SKM-1 treated with dmso at 0.1 percent for 144 hours (cell line): ENCODE measurements around the gene APOO.

Experiments
- DNase-seq: peaks from one replicate; lab custom pipeline; 2025; ENCODE audit not compliant: unreplicated experiment; lab: John Stamatoyannopoulos, UW

APOO gene

GRCh38 chrX:23907498-23908218, at the start of gene APOO, which contains the start of gene CXorf58:
APOO (minus strand) TSS chrX:23907938; CDS start chrX:23907702, 236 bp downstream.
CXorf58 (plus strand) TSS chrX:23908006; CDS start chrX:23910303, 2,297 bp downstream.
- DNase-seq, result peak; percentile 81

DNA sequence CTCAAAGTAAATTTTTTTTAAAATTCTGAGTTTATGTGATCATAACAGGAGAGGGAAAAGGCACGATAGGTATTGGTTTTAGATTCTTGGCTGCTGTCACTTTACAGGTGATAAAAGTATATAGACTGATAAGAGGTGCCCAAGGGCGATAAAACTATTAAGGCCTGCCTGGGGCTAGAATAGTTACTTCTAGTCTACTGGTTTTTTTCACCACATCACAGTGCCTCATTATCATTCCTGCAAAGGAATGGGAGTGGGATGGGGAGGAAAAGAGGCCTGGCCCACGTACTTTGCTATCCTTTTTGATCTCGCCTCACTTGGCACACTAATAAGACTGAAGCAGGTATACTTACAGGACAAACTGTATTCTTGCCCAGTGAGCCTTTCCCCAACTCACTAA, 46.7 kb upstream of the APOO start:
- no peak for DNase-seq

GRCh38 chrX:23953908-23954269, 46.2 kb upstream of the APOO start:
- DNase-seq, result no peak

GRCh38 chrX:23952984-23953907, 45.5 kb upstream of the APOO start:
- peak; percentile 54 for DNase-seq

DNA sequence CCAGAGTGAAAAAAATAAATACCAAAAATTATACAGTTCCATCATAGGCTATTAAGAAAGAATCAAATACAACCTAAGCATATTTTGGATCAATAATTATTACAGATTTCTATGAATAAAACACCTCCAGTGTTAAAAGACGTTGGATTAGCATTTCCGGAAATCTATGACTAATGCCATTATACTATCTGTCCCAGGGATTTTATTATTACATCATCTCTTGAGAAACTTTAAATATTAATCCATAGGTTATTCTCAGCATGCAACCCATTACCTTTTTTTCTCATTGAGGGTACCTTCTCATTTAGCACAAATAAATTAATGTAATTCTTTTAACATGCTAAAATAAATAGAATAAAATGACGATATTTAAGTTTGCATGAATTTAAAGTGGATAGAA, 44.7 kb upstream of the APOO start:
- DNase-seq, result no peak

GRCh38 chrX:23945206-23945605, 37.5 kb upstream of the APOO start:
- DNase-seq, result no peak

- no peak for DNase-seq
Measured at GRCh38 chrX:23944234-23944633, 36.5 kb upstream of the APOO start.

DNA sequence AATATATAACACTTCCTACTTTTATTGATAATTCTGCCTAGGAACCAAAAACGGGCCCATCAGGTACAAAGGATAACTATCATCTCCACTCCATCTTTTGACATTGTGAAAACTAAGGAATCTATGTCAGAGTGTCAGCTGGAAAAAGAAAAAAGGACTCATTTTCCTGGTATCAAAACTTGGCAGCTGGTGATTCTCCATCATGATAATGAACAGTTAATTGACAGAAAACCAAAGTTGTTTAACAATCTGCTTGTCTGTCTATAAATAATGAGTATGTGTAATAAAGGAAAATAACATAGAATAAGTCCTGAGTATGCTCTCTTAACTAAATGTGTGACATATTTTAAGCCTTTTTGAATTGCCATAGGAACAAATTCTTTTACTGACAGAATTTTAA, 31.5 kb upstream of the APOO start:
- no peak for DNase-seq

GRCh38 chrX:23938690-23939089, 31.0 kb upstream of the APOO start:
- no peak for DNase-seq

DNA sequence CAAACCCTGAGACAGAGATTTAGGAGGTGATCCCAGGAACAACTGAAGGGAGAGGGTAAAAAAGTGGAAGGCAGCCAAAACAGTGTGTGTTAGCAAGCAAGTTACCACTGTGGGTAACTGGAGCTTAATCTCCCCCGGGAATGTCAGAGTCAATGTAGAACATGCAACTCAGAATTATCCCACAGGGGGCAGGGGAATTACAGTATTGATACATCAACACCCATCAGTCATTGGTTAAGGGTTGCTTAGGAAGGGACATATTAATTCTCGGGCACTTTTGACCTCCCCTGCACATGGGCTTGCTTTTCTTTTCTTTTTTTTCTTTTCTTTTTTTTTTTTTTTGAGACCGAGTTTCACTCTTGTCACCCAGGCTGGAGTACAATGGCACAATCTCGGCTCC, 29.4 kb upstream of the APOO start:
- DNase-seq, result no peak

GRCh38 chrX:23936180-23936579, 28.4 kb upstream of the APOO start:
- DNase-seq, result no peak

GRCh38 chrX:23935106-23935505, 27.4 kb upstream of the APOO start:
- DNase-seq, result no peak

GRCh38 chrX:23932046-23932445, 24.3 kb upstream of the APOO start:
- no peak for DNase-seq

DNA sequence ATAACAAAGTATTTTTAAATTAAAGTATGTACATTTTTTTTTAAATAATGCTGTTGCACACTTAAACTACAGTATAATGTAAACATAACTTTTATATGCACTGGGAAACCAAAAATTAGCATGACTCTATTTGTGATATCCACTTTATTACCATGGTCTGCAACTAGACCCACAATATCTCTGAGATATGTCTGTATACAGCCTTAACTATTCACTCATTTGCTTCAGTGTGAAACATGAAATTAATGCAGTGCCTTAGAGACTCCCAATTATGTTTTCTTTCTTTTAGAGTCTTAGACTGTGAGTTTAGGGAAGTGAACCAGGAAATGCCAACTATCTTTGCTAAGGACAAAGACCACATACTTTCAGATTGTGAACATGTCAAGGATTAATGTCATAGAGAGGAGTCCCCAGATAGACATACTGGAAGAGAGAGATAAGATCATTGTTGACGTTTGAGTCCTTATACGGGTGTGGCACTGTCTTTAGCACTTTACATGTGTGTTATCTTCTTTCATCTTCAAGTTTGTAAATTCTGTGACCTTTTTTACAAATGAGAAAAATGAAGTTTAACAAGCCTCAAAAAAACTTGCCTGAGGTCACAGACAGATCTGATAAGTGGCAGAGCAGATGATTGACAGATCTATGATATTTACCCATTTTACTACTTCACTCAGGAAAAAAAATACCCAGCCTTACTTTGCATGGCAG, 23.3 kb upstream of the APOO start:
- DNase-seq, result no peak

DNA sequence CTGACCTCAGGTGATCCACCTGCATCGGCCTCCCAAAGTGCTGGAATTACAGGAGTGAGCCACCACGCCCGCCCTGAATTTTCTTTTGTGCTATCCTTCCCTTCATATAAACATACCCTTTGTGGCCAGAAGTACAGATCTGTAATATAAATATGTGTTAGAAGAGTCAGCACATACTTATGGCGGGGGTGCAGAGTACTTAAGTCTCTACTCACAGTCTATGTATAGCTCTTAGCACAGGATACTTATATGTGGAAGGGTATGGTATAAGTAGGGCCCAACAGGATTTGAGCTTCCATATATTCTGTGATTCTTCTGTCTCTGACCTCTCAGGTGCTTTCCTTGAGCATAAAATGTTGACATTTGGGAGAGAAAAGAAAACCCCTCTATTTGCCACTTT, 18.3 kb upstream of the APOO start:
- no peak for DNase-seq

DNA sequence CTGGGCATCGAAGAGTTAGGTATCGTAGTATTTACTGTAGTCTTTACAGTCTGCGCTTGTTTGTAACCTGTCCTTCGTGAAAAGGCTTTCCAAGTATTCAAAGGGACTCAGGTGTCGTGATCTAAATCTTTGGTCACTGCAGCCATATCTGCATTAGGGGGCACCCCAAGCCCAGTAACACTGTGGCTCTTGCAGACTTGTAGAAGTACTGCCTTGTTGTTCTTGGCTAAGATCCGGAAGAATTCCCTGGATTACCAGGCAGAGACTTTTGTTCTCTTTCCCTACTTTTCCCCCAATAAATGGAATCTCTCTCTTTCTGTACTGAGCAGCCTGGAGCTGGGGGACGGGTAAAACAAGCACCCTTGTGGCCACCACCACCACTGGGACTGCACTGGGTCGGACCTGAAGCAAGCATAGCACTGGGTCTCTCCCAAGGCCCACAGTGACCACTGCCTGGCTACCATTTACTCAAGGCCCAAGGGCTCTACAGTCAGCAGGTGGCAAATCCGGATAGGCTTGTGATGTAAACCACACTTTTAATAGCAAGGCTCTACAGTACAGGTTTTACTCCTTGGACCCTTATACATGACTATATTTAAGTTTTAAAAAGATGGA, 12.1 kb upstream of the APOO start:
- no peak for DNase-seq

GRCh38 chrX:23919148-23919547, 11.4 kb upstream of the APOO start:
- DNase-seq, result no peak

DNA sequence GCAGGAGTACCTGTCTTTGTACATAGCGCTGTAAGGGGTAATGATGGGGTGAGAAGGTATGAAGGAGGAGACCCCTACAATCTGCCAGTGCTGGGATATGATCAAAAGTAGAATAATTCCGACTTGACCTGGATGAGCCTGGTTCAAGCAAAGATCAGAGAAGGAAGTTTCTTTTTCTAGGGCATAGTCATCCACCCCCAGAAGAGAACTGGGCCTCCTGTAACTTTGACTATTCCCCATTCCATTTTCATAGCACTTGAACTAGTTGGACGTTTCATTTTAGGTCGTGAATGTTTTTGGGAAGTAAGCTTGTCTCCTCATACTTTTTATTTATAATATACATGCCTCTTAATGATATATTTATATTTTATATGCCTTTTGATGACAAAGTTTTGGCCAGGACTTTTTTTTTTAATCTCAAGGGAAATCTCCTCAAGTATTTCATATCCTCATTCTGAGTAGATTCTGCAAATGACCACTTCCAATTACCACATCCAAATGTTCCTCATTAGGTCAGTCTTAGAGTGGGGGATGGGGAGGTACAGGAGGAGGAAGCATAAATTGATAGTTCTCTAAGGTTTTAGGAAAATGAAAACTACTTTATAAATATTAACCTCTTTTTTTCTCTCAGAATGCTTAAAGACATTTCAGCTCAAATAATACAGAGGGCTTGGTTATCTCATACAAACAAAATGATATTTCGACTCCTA, 3.5 kb upstream of the APOO start:
- DNase-seq, result peak; percentile 11

DNA sequence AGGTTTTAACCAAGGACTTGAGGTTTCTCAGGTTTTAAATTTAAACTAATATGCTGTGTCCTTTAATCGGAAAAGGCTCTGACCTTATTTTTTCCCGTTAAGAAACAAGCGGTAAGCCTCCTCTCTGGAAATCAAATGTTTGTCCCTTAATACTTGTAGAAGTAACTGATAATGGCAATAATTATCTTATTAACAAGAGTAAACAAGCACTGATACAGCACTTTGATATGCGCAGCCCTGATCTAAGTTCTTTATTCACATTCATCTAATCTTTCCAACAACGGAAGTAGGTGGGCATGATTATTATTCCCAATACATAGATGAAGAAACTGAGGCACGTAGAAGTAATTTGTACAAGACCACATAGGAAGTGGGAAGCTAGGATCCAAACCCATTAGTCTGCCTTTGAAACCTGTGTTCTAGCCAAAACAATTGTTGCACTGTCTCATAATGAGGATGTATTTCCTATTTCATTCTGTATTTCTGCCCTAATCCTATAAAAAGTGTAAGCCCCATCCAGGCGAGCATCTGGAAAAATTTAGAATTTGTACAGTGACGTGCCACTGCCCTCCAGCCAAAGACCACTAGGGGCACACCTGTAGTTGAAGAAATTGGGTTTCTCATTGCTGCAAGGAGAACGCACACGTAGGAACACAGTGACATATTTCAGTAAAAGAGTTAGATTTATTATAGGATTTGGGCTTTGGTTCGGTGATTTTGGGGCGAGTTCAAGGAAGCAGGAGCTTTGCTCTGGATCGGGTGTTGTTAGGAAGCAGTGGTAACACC, 674 bp upstream of the APOO start:
- DNase-seq, result no peak

- DNase-seq, result no peak
Measured at GRCh38 chrX:23907111-23907497, 634 bp downstream of the APOO start.
